Uterus (tissue), 2 donors: ENCODE measurements around the gene GBP1.

Source experiments
- POLR2A ChIP-seq, 2 donors: fragments of 450-650 bp; IDR thresholded peaks; one replicate each; pipeline ENCODE4 v1.6.1; 2016; ENCODE audit warnings: antibody characterized with exemption in 2 of 2, mild to moderate bottlenecking in 1 of 2, moderate library complexity in 1 of 2
- TF ChIP-seq, protein P1 (sequence below), 4 experiments: fragments of 200-600 bp in 2 of 4; fragments of 450-650 bp in 2 of 4; sonication (generic) in 2 of 4; IDR thresholded peaks; one replicate each; pipeline ENCODE4 v1.5.1; 2016 to 2019; ENCODE audit warnings: antibody characterized with exemption in 4 of 4, mild to moderate bottlenecking in 2 of 4, moderate library complexity in 1 of 4

DNA sequence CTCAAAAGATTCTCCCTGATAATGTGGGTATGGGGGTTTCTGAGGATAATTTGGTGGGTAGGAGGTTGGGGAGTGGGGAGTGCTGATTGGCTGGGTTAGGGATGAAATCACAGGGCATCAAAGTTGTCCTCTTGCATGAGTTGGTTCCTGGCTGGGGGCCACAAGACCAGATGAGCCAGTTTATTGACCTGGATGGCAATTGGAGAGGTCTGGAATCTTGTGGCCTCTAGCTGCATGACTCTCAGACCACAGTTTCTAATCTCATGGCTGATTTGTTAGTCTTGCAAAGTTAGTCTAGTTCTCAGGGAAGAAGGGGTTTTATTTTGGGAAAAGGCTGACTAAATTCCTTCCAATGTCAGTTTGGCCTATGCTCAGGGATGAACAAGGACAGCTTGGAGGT lies 3.3 kb upstream of the GBP1 start:
- no peak for TF ChIP-seq POLR2A (IDR thresholded peaks at IDR 0.05)
- TF ChIP-seq, protein P1, sequence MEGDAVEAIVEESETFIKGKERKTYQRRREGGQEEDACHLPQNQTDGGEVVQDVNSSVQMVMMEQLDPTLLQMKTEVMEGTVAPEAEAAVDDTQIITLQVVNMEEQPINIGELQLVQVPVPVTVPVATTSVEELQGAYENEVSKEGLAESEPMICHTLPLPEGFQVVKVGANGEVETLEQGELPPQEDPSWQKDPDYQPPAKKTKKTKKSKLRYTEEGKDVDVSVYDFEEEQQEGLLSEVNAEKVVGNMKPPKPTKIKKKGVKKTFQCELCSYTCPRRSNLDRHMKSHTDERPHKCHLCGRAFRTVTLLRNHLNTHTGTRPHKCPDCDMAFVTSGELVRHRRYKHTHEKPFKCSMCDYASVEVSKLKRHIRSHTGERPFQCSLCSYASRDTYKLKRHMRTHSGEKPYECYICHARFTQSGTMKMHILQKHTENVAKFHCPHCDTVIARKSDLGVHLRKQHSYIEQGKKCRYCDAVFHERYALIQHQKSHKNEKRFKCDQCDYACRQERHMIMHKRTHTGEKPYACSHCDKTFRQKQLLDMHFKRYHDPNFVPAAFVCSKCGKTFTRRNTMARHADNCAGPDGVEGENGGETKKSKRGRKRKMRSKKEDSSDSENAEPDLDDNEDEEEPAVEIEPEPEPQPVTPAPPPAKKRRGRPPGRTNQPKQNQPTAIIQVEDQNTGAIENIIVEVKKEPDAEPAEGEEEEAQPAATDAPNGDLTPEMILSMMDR (IDR thresholded peaks at IDR 0.05), result no peak
